ENCODE measurements around the gene DHX16.

GRCh38 chr6:30655743-30656094, 17.1 kb downstream of the DHX16 start:
- TF ChIP-seq, protein P1, sequence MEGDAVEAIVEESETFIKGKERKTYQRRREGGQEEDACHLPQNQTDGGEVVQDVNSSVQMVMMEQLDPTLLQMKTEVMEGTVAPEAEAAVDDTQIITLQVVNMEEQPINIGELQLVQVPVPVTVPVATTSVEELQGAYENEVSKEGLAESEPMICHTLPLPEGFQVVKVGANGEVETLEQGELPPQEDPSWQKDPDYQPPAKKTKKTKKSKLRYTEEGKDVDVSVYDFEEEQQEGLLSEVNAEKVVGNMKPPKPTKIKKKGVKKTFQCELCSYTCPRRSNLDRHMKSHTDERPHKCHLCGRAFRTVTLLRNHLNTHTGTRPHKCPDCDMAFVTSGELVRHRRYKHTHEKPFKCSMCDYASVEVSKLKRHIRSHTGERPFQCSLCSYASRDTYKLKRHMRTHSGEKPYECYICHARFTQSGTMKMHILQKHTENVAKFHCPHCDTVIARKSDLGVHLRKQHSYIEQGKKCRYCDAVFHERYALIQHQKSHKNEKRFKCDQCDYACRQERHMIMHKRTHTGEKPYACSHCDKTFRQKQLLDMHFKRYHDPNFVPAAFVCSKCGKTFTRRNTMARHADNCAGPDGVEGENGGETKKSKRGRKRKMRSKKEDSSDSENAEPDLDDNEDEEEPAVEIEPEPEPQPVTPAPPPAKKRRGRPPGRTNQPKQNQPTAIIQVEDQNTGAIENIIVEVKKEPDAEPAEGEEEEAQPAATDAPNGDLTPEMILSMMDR (conservative IDR thresholded peaks at IDR 0.05; ENCODE audit: low read depth, low read length): no peak
- TF ChIP-seq POLR2A (IDR thresholded peaks at IDR 0.05; ENCODE audit: low read depth, low read length): no peak
- TF ChIP-seq RFX5 (IDR thresholded peaks at IDR 0.05; ENCODE audit: low read depth, low read length): no peak
- no peak for TF ChIP-seq NFE2L2 (IDR thresholded peaks at IDR 0.05; ENCODE audit: low read depth, low read length)
- no peak for TF ChIP-seq RAD21 (IDR thresholded peaks at IDR 0.05; ENCODE audit: low read length)
- TF ChIP-seq FOS (IDR thresholded peaks at IDR 0.05; ENCODE audit: low read depth, low read length): no peak
- TF ChIP-seq SMC3 (IDR thresholded peaks at IDR 0.05; ENCODE audit: low read depth, low read length): no peak
- no peak for TF ChIP-seq CEBPB (IDR thresholded peaks at IDR 0.05; ENCODE audit: low read depth, low read length)

All from IMR-90 (cell line).